Left renal pelvis (tissue), 4 donors: ENCODE measurements around the gene NR1D2. TPM values are rescaled to one million over a fixed set of nuclear protein-coding genes. Genes with fewer than 3 reads are reported as not detected.
"Not testable (repeated sequence)": the region's sequence is repeated elsewhere in the genome, so short reads cannot be mapped to it uniquely, and the experiment has no call there.

Experiments used
- DNase-seq, 4 donors: peaks; one replicate each; pipeline ENCODE4 v3.0.0-alpha.2; 2013; ENCODE audit warnings: low read depth in 4 of 4, low spot score in 3 of 4
- polyA plus RNA-seq, 4 donors: library from polyadenylated mRNA; unstranded; fragments of 120-200 nt; gene quantifications; one replicate each; pipeline ENCODE4 v1.2.1, GENCODE V29; 2013; ENCODE audit not compliant: insufficient read length in 4 of 4

NR1D2 gene
- 10 to 100 TPM; 42.5 to 55.3 (median 45.2) TPM for polyA plus RNA-seq

- peak in 2 of 4 donors; percentile 56 to 67 for DNase-seq
These were observed at the start of gene NR1D2 for GRCh38 chr3:23944861-23945662. Gene NR1D2, plus strand, starts transcription at chr3:23945286. Its CDS starts 293 bp downstream, at chr3:23945579.

- DNase-seq, result no peak
These were observed 44.3 kb upstream of the NR1D2 start for GRCh38 chr3:23900744-23901143.

GRCh38 chr3:23904545-23904944, 40.5 kb upstream of the NR1D2 start:
- no peak for DNase-seq

GRCh38 chr3:23909341-23909740, 35.7 kb upstream of the NR1D2 start:
- DNase-seq, result no peak

GRCh38 chr3:23911397-23911796, 33.7 kb upstream of the NR1D2 start:
- no peak for DNase-seq

- not testable (repeated sequence) for DNase-seq
These were observed 32.8 kb upstream of the NR1D2 start for GRCh38 chr3:23912335-23912734.

- DNase-seq, result no peak
These were observed 31.9 kb upstream of the NR1D2 start for GRCh38 chr3:23913182-23913581.

- DNase-seq, result no peak
These were observed 31.0 kb upstream of the NR1D2 start for GRCh38 chr3:23913873-23914743.

- no peak for DNase-seq
These were observed 29.5 kb upstream of the NR1D2 start for GRCh38 chr3:23915537-23916108.

- DNase-seq, result no peak
These were observed 28.8 kb upstream of the NR1D2 start for GRCh38 chr3:23916152-23916885.

GRCh38 chr3:23916886-23917678, 28.0 kb upstream of the NR1D2 start, which contains the start of the genes NKIRAS1 and RPL15:
Gene NKIRAS1, minus strand, starts transcription at chr3:23916990. Its CDS starts 6,086 bp downstream, at chr3:23910904.
Gene RPL15, plus strand, starts transcription at chr3:23917132. Its CDS starts 728 bp downstream, at chr3:23917860.
- DNase-seq, result peak; percentile 93 to 95 (median 95)

GRCh38 chr3:23917679-23918303, 27.3 kb upstream of the NR1D2 start:
- peak in 3 of 4 donors; percentile 38 to 48 (median 41) for DNase-seq

- DNase-seq, result not testable (repeated sequence)
These were observed 26.8 kb upstream of the NR1D2 start for GRCh38 chr3:23918331-23918730.

- no peak for DNase-seq
These were observed 25.5 kb upstream of the NR1D2 start for GRCh38 chr3:23919628-23920027.

GRCh38 chr3:23920151-23920655, 24.9 kb upstream of the NR1D2 start:
- no peak for DNase-seq

- DNase-seq, result no peak
These were observed 24.0 kb upstream of the NR1D2 start for GRCh38 chr3:23921052-23921511.

- peak in 2 of 4 donors; percentile 32 to 59 for DNase-seq
These were observed 21.3 kb upstream of the NR1D2 start for GRCh38 chr3:23923786-23924185.

GRCh38 chr3:23926246-23926645, 18.8 kb upstream of the NR1D2 start:
- no peak for DNase-seq

GRCh38 chr3:23926736-23927135, 18.4 kb upstream of the NR1D2 start:
- no peak for DNase-seq
